Sigmoid colon (tissue), 7 donors: ENCODE measurements around the gene SPEM2. TPM values are rescaled to one million over a fixed set of nuclear protein-coding genes. Genes with fewer than 3 reads are reported as not detected.

ENCODE experiments used
- DNase-seq: peaks from one replicate; pipeline ENCODE4 v3.0.0-alpha.2; 2019
- H3K27ac ChIP-seq, 4 donors: fragments of 200-600 bp; sonication (generic); one replicate each; pipeline ENCODE4 v1.5.1; 2016 to 2019; ENCODE audit warnings: mild to moderate bottlenecking in 1 of 4
- H3K27me3 ChIP-seq, 3 donors: fragments of 200-600 bp; sonication (generic); one replicate each; pipeline ENCODE4 v1.5.1; 2019; ENCODE audit warnings: mild to moderate bottlenecking in 1 of 3
- H3K36me3 ChIP-seq, 4 donors: fragments of 200-600 bp; sonication (generic); one replicate each; pipeline ENCODE4 v1.5.1; 2016 to 2019
- H3K4me1 ChIP-seq, 4 donors: fragments of 200-600 bp; sonication (generic); one replicate each; pipeline ENCODE4 v1.5.1; 2017 to 2019
- H3K4me3 ChIP-seq, 4 donors: fragments of 200-600 bp; sonication (generic); one replicate each; pipeline ENCODE4 v1.5.1; 2017 to 2019; ENCODE audit warnings: mild to moderate bottlenecking in 2 of 4, moderate library complexity in 1 of 4
- H3K9me3 ChIP-seq, 4 donors: fragments of 200-600 bp in 3 of 4; sonication (generic) in 3 of 4; one replicate each; pipeline versions ENCODE4 v1.5.1 to v1.6.1; 2013 to 2019
- EP300 ChIP-seq, 4 donors: sonication (generic); formaldehyde crosslinking; IDR thresholded peaks; one replicate each; pipeline ENCODE4 v1.6.1; 2017; ENCODE audit warnings: antibody characterized with exemption in 4 of 4
- POLR2A ChIP-seq, 2 donors: fragments of 450-650 bp; IDR thresholded peaks; one replicate each; pipeline ENCODE4 v1.6.1; 2016; ENCODE audit warnings: antibody characterized with exemption in 2 of 2, mild to moderate bottlenecking in 2 of 2, moderate library complexity in 2 of 2
- POLR2AphosphoS5 ChIP-seq, 4 donors: sonication (generic); formaldehyde crosslinking; IDR thresholded peaks; one replicate each; pipeline ENCODE4 v1.6.1; 2017; ENCODE audit warnings: antibody characterized with exemption in 4 of 4
- WGBS, 2 donors: extraction: QIAGEN DNeasy Blood & Tissue Kit; methylation state at CpG; one replicate each; pipeline ENCODE4 v1.1.7; 2013; 5-methylcytosine and 5-hydroxymethylcytosine counted together
- intact Hi-C: fragments of 100-400 bp; cut with DNase I; formaldehyde crosslinking; loops from one replicate; pipeline ENCODE4 v1.15.1; 2023
- polyA plus RNA-seq, 3 donors: library from polyadenylated mRNA; stranded (reverse); fragments of 200-250 nt; gene quantifications; one replicate each; pipeline ENCODE4 v1.2.3, GENCODE V29; 2013
- total RNA-seq, 4 donors: library from RNA; depleted of rRNA; stranded (reverse); fragments of >200 nt; gene quantifications; one replicate each; pipeline ENCODE4 v1.1.0, GENCODE V29; 2016
- TF ChIP-seq, protein P1 (sequence below), 4 experiments: fragments of 450-650 bp in 3 of 4; fragments of 200-600 bp in 1 of 4; IDR thresholded peaks; one replicate each; pipeline ENCODE4 v1.5.1; 2016 to 2019; ENCODE audit warnings: antibody characterized with exemption in 4 of 4, mild to moderate bottlenecking in 3 of 4, moderate library complexity in 2 of 4
- donor health status: healthy with polysubstance abuse.
- donor health status: Bipolar disorder and iron deficiency.
- donor health status: healthy.

SPEM2 gene
- total and polyA plus RNA-seq, 7 donors = not detected

DNA sequence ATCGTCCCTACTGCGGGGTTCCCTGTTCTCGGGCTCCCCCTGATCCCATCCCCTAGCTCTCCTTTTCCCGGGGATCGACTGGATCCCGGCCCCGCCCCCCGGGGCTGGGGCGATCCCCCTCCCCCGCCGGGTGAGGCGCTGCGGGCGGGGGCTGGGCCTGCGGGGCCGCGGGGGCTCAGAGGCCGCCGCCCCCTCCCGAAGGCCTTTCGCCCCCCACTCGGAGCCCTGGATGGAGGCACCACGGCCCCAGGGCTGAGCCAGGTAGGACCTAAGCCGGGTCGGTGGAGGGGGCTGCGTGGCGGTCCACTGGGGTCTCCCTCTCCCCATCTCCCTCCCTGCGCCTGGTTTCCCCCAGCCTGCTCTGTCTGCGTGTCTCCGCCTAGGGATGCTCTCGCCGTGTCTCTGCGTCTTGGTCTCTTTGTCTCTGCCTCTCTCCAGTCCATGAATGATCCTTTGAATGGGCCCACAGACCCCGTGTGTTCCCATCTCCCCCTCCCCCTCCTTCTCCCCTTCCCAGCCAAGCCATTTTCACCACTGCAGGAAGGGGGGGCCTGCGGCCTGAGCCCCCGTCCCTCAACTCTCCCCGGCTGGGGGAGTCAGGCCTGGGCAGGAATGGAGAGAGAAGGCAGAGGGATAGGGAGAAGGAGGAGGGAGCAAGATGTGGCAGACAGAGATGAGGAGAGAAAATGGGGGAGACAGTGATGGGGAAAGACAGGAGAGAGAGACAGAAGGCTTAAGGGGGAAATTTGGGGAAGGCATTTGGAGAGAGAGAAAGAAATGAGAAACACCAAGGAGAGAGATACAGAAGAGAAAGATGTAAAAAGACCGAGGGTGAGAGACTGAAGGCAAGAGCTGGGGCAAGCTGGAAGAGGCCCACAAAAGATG is 19.8 kb upstream of the SPEM2 start:
- Histone ChIP-seq H3K36me3 (peaks cover 0 to 26% (median 6%) of the 10 kb centered on the region in 4 donors), H3K4me3 (peak overlapping the region; percentile 70 to 93 (median 85)), H3K4me1 (peaks cover 0 to 45% (median 34%) of the 10 kb centered on the region in 4 donors), H3K27me3 (no peaks in the 10 kb centered on the region), H3K9me3 (no peaks in the 10 kb centered on the region), H3K27ac (peak overlapping the region; percentile 88 to 95 (median 92))
- TF ChIP-seq POLR2A (IDR thresholded peaks at IDR 0.05) (no peak), EP300 (IDR thresholded peaks at IDR 0.05) (no peak), POLR2AphosphoS5 (IDR thresholded peaks at IDR 0.05) (no peak)
- TF ChIP-seq, protein P1, sequence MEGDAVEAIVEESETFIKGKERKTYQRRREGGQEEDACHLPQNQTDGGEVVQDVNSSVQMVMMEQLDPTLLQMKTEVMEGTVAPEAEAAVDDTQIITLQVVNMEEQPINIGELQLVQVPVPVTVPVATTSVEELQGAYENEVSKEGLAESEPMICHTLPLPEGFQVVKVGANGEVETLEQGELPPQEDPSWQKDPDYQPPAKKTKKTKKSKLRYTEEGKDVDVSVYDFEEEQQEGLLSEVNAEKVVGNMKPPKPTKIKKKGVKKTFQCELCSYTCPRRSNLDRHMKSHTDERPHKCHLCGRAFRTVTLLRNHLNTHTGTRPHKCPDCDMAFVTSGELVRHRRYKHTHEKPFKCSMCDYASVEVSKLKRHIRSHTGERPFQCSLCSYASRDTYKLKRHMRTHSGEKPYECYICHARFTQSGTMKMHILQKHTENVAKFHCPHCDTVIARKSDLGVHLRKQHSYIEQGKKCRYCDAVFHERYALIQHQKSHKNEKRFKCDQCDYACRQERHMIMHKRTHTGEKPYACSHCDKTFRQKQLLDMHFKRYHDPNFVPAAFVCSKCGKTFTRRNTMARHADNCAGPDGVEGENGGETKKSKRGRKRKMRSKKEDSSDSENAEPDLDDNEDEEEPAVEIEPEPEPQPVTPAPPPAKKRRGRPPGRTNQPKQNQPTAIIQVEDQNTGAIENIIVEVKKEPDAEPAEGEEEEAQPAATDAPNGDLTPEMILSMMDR (IDR thresholded peaks at IDR 0.05) = no peak
- intact Hi-C loops = loop anchor here (2.0 to 10.0 kb wide), 4 partner anchors 31 to 761 kb away; partner anchors contain the start of genes KIAA0753 and TXNDC17
- 10 to 18% methylated on average over 38 of the region's 38 CpGs for WGBS, 2 donors
- no peak for DNase-seq

DNA sequence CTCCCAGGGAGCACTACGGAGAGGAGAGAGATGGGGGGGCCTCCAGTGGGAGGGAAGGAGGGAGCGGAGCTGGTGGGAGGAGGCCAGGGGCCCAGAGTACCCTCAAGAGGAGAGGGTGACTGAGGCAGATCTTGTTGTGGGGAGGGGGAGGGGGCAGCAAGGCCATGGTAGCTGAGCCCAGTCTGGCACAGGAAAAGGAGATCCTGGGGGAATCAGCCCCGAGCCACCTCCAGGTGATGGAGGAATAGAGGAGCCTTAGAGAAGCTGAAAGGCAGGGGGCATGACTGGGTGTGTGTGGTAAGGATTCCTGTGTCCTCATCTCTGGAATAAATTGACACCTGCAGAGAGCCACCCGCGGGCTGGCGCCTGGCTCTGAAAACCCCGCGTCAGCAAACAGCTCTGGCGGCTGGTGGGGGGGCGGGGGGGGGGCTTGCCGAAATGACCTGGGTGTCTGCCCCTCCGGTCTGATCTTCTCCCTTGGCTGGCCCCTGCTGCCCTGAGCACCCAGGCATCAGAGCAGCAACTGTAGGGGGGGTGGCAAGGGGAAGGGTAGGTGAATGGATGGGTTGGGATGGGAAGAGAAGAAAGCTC is 19.1 kb upstream of the SPEM2 start:
- H3K4me3 ChIP-seq = peak overlapping the region in 2 of 4 donors; percentile 81 to 89
- no peak for DNase-seq
- peaks cover 0 to 28% (median 7%) of the 10 kb centered on the region in 4 donors for H3K36me3 ChIP-seq
- H3K9me3 ChIP-seq = no peaks in the 10 kb centered on the region
- 25 to 57% methylated on average over 12 of the region's 12 CpGs for WGBS, 2 donors
- TF ChIP-seq POLR2A (IDR thresholded peaks at IDR 0.05) = no peak
- no peak for TF ChIP-seq EP300 (IDR thresholded peaks at IDR 0.05)
- TF ChIP-seq POLR2AphosphoS5 (IDR thresholded peaks at IDR 0.05) = no peak
- TF ChIP-seq, protein P1 (IDR thresholded peaks at IDR 0.05) = no peak
- no peaks in the 10 kb centered on the region for H3K27me3 ChIP-seq
- intact Hi-C loops = loop anchor here (10.0 kb wide), 1 partner anchor 762 kb away; the partner anchor contains the start of genes KIAA0753 and TXNDC17
- peak overlapping the region; percentile 88 to 95 (median 92) for H3K27ac ChIP-seq
- H3K4me1 ChIP-seq = peaks cover 0 to 41% (median 34%) of the 10 kb centered on the region in 4 donors

DNA sequence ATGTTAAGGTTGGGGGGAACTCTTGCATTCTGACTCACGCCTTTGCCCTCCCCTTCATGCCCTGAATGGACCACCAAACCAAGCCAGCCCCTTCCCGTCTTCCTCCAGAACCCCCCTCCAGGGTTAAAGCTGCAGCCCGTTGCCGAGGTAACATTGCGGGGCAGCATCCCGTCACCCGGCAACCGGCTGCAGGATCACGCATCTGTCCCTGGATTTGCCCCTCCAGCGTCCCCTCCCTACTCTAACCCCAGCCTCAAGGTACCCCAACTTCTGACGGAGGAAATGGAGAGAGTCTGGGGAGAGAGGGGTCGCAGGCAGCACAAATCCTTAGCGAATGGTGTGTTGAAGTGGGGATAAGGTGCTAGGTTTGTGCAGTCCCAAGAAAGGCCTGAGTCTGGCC is 18.3 kb upstream of the SPEM2 start:
- H3K4me3 ChIP-seq = no peak overlapping the region
- TF ChIP-seq POLR2AphosphoS5 (IDR thresholded peaks at IDR 0.05) (no peak), EP300 (IDR thresholded peaks at IDR 0.05) (no peak), POLR2A (IDR thresholded peaks at IDR 0.05) (no peak)
- TF ChIP-seq, protein P1 (IDR thresholded peaks at IDR 0.05) = no peak
- WGBS, 2 donors = 83 to 84% methylated on average over 13 of the region's 13 CpGs
- no peaks in the 10 kb centered on the region for H3K27me3 ChIP-seq
- H3K27ac ChIP-seq = no peak overlapping the region
- intact Hi-C loops = loop anchor here (10.0 kb wide), 1 partner anchor 762 kb away; the partner anchor contains the start of genes KIAA0753 and TXNDC17
- H3K36me3 ChIP-seq = peaks cover 0 to 28% (median 7%) of the 10 kb centered on the region in 4 donors
- peaks cover 0 to 39% (median 32%) of the 10 kb centered on the region in 4 donors for H3K4me1 ChIP-seq
- H3K9me3 ChIP-seq = no peaks in the 10 kb centered on the region
- DNase-seq = no peak

DNA sequence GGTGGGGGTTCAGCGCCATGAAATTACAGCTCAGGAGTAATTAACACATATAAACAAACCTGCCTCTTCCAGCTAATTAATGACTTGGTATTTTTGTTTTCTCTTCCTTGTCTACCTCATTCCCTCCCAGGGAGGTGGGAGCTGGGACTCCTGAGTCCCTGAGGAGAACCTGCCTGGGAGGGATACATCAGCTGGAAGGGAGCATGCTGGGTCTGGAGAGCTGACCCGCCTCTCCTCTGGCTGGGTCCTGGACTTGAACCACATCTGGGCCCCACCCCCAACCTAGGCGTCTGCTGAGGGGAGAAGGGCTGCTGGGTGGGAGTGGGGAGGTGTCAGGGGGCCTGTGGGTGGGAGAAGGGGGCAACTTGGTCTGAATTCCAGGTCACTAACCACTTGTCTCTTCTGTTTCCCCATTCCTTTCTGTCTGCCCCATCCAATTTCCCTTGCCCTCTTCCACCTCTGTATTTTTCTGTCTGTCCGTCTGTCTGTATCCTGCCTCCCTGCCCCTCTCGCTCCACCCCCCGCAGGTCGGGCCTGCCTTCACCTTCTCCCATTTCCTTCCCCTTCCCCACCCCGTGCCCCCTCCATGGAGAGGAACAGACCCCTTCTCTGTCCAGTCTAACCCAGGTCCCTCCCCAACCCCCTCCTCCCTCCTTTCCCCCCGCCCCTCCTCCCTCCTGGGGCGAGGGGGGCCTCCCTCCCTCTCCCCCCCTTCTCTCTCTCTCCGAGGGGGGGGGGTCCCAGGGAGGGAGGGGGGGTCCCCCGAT is 17.7 kb upstream of the SPEM2 start, which contains the start of gene NLGN2:
NLGN2 (plus strand) TSS at position 361 of the 767 bp plus-strand sequence. CDS start 411 bp downstream, outside the sequence.
- no peak for DNase-seq
- no peak within 1 kb of the TSS for H3K4me3 ChIP-seq
- H3K9me3 ChIP-seq = no peaks in the 10 kb centered on the region
- TF ChIP-seq POLR2AphosphoS5 (IDR thresholded peaks at IDR 0.05) (no peak), EP300 (IDR thresholded peaks at IDR 0.05) (no peak), POLR2A (IDR thresholded peaks at IDR 0.05) (no peak)
- TF ChIP-seq, protein P1 (IDR thresholded peaks at IDR 0.05) = no peak
- 32 to 44% methylated on average over 11 to 12 of the region's 12 CpGs for WGBS, 2 donors
- H3K4me1 ChIP-seq = peaks cover 0 to 33% (median 26%) of the 10 kb centered on the region in 4 donors
- no peaks in the 10 kb centered on the region for H3K27me3 ChIP-seq
- intact Hi-C loops = loop anchor here (10.0 kb wide), 1 partner anchor 763 kb away; the partner anchor contains the start of genes KIAA0753 and TXNDC17
- H3K36me3 ChIP-seq = peaks cover 0 to 28% (median 7%) of the 10 kb centered on the region in 4 donors
- no peak within 1 kb of the TSS for H3K27ac ChIP-seq
